HG02973 (cell line): ENCODE results near the gene ZDHHC18.
A peak's percentile ranks its signal among the peaks of the same experiment; 100 is the strongest.
"Not testable (repeated sequence)": the region's sequence is repeated elsewhere in the genome, so short reads cannot be mapped to it uniquely, and the experiment has no call there.

Experiments used
- ATAC-seq: cut with Tn5 transposase; IDR thresholded peaks from one replicate; pipeline ENCODE4 v1.9.1; 2021; ENCODE audit warnings: moderate library complexity; ENCODE audit not compliant: unreplicated experiment

The ZDHHC18 gene

GRCh38 chr1:26856604-26857469 lies 30.3 kb downstream of the ZDHHC18 start:
- ATAC-seq: no peak

DNA sequence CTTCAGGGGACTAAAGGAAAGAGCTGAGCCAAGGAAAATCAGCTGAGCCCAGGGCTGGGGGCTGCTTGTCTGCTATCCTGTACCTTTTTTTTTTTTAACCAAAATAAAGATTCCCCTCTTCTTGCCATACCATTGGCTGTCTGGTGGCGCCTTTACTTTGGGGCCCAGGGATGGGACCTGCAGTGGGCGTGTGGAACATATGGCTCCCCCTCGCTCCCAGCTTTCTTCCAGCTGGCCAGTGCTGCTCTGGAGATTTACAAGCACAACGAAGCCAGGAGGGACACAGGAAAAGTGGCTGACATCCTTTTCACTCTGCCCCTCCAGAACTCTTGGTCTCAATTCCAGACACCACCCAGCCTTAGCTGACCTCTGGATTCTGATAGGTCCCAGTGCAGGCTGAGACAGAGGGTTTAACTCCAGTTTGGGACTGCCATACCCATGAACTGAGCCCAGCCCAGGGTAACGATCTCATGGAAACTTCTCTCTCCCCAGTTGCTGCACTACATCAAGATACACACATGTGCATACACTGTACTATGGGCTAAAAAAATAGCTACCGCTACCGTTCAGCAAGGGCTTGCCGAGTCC lies 31.1 kb downstream of the ZDHHC18 start:
- ATAC-seq: no peak

DNA sequence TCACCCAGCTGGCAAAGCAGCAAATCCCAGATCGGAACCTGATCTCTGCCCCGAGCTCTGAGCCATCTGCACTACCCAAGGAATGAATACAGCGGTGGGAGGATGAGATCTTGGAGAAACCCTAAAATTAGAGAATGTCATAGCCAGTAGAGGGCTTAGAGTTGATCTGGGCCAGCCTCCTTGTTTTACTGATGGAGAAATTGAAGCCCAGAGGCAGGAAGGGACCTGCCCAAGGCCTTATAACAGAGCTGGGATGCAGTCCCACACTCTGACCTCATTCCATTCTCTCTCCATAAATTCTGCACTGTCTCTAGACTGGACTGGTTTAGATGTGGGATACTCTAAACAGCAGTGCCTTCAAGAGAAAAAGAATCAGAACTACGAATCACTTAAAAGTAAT lies 31.7 kb downstream of the ZDHHC18 start:
- ATAC-seq: no peak

DNA sequence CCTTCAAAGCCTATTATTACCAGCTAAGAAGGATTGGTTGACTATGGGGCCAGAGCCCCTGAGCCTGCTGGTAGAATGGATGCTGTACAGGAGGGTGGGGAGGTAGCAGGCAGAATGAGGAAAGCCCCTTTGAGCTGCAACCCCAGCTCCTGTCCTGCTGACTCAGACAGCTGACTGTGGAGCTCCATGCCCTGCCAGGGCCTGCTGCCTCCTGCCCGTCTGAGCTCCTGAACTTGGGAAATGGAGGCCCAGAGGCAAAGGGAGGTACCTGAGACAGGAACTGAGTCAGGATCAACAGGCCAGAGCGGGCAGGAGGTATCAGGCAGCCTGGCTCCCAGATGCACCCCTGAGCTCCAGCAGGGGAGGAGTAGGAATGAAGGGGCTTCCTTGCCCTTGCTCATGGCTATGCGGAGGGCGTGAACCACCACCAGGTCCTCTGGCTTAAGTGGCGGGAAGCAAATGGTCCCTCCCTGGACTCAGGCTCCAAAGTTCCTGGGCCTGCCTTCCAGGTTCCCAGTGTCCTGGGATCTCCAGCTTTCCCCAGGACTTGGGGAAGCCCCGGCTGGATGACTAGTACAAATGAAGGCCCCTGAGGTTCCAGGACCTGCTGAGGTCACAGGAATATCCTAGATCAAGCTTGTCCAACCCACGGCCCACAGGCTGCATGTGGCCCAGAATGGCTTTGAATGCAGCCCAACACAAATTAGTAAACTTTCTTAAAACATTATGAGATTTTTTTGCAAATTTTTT lies 32.6 kb downstream of the ZDHHC18 start:
- no peak for ATAC-seq

DNA sequence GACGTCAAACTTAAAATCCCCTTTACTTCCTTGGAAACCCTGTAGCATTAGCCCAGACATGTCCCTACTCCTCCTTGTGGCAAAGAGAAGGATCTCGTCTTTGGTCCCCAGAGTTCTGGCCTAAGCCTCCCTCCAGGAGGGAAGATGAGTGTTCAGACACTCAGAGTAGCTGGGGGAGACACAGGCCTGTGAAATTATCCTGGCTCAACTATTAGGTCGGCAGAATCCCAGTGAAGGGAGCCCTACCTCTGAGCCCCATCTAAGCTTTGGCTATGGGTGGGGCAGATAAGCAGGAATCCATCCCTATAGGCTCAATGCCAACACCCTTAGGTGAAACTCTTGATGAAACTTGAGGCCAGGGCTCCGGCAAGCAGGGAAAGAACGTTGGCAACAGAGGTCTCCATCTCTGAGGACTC lies 34.8 kb downstream of the ZDHHC18 start:
- ATAC-seq: no peak

DNA sequence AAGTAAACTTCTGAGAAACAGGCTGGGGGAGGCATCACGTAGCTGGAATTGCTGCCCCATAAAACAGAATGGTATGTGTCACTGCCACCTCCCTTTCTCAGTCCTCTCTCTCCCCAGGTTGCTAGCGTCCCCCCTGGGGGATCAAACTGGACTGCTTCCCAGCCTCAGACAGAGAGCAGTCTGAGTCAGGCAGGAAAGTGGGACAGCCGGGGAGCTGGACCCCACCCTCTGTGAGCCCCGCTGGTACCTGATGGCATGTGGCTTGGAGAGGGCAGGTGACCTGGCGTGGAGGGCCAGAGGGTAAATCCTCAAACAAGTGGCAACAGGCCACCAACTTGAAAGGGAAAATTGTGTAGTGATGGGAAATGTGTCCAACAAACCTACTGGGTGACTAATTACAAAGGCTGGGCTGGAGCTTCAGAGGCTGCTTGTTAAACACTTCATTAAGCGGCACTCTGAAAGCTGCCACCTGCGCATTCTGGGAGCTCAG lies 35.4 kb downstream of the ZDHHC18 start:
- ATAC-seq: no peak

DNA sequence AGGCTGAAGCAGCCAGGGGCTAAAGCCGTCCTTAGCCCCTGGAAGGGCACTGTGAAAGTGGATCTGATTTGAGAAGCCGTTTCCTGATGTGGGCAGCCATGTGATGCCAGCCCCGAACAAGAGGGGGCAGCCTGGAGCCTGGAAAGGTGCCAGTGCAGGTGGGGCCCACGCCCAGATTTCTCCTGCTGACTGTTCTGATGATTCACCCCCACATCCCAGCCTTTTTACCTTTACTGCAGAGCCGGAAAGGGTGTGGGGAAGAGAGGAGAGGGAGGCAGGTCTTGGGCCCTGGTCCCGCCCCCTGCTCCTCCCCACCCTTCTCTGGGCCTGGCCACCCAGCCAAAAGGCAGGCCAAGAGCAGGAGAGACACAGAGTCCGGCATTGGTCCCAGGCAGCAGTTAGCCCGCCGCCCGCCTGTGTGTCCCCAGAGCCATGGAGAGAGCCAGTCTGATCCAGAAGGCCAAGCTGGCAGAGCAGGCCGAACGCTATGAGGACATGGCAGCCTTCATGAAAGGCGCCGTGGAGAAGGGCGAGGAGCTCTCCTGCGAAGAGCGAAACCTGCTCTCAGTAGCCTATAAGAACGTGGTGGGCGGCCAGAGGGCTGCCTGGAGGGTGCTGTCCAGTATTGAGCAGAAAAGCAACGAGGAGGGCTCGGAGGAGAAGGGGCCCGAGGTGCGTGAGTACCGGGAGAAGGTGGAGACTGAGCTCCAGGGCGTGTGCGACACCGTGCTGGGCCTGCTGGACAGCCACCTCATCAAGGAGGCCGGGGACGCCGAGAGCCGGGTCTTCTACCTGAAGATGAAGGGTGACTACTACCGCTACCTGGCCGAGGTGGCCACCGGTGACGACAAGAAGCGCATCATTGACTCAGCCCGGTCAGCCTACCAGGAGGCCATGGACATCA lies 36.5 kb downstream of the ZDHHC18 start, which contains the start of gene SFN:
SFN (plus strand) TSS at position 369 of the 904 bp plus-strand sequence; CDS start at position 433, 64 bp downstream.
- ATAC-seq: no peak

- ATAC-seq: no peak
Measured at GRCh38 chr1:26863685-26864077, 37.2 kb downstream of the ZDHHC18 start.

- peak; percentile 85 for ATAC-seq
Measured at GRCh38 chr1:26864610-26865480, 38.4 kb downstream of the ZDHHC18 start.

DNA sequence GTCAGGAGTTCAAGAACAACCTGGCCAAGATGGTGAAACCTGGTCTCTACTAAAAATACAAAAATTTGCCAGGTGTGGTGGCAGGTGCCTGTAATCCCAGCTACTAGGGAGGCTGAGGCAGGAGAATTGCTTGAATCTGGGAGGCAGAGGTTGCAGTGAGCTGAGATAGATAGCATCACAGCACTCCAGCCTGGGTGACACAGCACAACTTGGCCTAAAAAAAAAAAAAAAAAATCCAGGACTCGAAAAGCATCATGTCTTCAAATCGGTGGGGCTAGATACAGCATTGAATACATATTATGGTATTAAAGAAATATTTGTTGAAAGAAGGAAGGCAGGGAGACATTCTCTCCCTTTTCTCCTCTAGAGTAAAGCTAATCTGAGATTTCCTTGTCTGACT lies 46.6 kb downstream of the ZDHHC18 start:
- ATAC-seq: not testable (repeated sequence)

DNA sequence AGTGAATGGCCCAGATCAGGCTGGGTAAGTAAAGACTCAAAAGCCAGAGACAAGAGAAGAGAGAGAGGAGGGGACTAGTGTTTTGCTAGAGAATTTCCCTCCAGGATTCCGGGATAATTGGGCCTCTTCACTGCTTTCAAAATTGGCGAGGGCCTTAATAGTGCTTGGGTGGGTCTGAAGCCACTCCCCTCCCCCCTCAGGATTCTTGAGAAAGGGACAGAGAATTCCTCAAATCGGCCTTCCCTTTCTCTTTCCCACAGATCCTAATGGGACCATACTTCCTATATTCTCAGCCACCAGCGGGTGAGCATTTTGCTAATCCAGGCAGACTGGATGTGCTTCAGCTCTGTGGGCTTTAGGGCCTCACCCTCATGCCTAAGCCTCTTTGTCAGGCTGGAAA lies 48.4 kb downstream of the ZDHHC18 start:
- no peak for ATAC-seq

DNA sequence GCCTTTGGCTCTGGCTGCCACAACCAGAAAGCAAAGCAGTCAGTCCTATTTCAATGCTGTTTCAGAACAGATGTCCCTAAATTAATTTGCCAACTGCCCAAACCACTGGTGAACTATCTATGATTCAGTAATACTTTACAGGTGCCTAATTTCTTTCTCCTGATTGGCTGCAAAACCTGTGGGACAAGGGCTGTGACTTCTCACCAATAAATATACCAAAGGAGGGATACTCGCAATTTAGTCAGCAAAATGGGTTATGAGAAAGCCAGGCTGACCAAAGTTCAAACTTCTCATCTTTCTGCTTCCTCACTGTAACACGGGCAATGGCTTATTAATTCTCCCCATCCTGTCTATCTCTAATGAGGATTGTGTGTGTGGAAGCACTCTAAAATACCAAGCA lies 50.8 kb downstream of the ZDHHC18 start:
- ATAC-seq: no peak

DNA sequence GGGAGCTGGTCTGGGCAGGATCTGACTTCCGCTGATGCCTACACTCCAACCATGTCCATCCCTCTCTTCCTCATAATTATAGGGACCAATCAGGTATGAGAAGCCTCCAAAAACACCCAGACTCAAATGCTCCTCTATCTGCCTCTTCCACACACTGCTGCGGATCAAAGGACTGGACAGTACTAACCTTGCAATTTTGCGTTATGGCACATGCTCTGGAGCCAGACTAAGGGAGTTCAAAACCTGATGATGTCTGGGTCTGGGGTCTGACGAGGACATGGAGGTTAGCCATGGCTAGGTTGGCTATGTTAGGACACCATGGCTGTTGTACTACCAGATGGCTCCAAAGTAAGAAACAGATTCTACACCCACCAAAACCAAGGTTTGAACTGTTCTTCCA lies 53.3 kb downstream of the ZDHHC18 start:
- ATAC-seq: no peak

- ATAC-seq: not testable (repeated sequence)
Measured at GRCh38 chr1:26881611-26882010, 55.1 kb downstream of the ZDHHC18 start.

- no peak for ATAC-seq
Measured at GRCh38 chr1:26882696-26883463, 56.4 kb downstream of the ZDHHC18 start.

GRCh38 chr1:26887125-26887524 lies 60.6 kb downstream of the ZDHHC18 start:
- ATAC-seq: no peak

- ATAC-seq: no peak
Measured at GRCh38 chr1:26888231-26888630, 61.7 kb downstream of the ZDHHC18 start.

DNA sequence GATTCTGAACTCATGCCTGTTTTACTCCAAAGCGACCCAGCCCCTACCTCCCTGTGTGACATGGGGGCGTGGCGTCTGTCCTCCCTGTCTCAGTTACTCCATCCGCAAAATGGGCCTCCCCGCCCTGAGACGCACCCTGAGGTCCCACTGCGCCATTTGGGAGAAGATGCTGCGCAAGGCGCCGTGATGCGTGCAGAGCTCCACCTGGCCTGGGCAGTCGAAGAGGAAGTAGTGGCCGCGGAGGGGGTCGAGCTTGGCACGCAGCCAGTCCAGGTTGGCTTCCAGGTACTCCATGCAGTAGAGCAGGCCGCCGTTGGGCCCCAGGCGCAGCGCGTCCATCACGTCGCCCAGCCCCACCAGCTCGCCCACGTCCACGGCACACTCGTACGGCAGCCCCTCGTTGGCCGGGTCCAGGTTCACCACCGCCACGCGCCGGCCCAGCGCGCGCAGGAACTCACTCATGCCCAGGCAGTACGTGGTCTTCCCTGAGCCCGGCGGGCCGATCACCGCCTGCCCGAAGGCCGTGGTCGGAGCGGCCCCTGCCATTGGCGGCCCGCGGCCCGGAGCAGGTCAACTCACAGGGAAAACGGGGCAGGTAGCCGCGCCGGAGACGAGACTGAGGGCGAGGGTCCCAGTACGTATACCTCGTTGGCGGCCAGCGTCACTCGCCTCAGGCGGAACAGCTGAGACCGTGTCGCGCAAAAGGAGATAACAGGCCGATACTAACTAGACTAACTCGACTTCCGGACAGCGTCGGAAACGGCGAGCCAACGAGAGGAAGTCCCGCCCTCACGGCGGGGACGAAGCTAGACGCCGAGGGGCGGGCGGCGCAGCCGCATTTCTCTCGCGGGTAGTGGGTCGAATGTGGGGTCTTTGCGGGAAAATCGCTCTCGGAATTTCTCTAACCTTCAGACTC lies 63.3 kb downstream of the ZDHHC18 start, which contains the start of gene GPN2:
GPN2 (minus strand) TSS at position 733 of the 916 bp plus-strand sequence; CDS start at position 546, 187 bp downstream.
- ATAC-seq: peak; percentile 78
